ENCODE results near the gene AGL.
"Not testable (repeated sequence)": the region's sequence is repeated elsewhere in the genome, so short reads cannot be mapped to it uniquely, and the experiment has no call there.

AGL gene

GRCh38 chr1:99943223-99943794 is 93.1 kb downstream of the AGL start:
- DNase-seq (ENCODE audit: low read depth): no peak

GRCh38 chr1:99944192-99944591 is 94.0 kb downstream of the AGL start:
- no peak for DNase-seq (ENCODE audit: low read depth)

- DNase-seq (ENCODE audit: low read depth): no peak
Measured at GRCh38 chr1:99945174-99945573, 95.0 kb downstream of the AGL start.

GRCh38 chr1:99950486-99950885 is 100.3 kb downstream of the AGL start:
- no peak for DNase-seq (ENCODE audit: low read depth)

GRCh38 chr1:99952522-99952921 is 102.4 kb downstream of the AGL start:
- DNase-seq (ENCODE audit: low read depth): no peak

- no peak for DNase-seq (ENCODE audit: low read depth)
Measured at GRCh38 chr1:99955375-99955774, 105.2 kb downstream of the AGL start.

- DNase-seq (ENCODE audit: low read depth): no peak
Measured at GRCh38 chr1:99956755-99957154, 106.6 kb downstream of the AGL start.

GRCh38 chr1:99957818-99958217 is 107.7 kb downstream of the AGL start:
- no peak for DNase-seq (ENCODE audit: low read depth)

- not testable (repeated sequence) for DNase-seq (ENCODE audit: low read depth)
Measured at GRCh38 chr1:99959189-99959705, 109.1 kb downstream of the AGL start.

- not testable (repeated sequence) for DNase-seq (ENCODE audit: low read depth)
Measured at GRCh38 chr1:99960260-99960659, 110.1 kb downstream of the AGL start.

- no peak for DNase-seq (ENCODE audit: low read depth)
Measured at GRCh38 chr1:99963041-99963795, 113.1 kb downstream of the AGL start.

- no peak for DNase-seq (ENCODE audit: low read depth)
Measured at GRCh38 chr1:99964806-99965205, 114.6 kb downstream of the AGL start.

- DNase-seq (ENCODE audit: low read depth): no peak
Measured at GRCh38 chr1:99965646-99966375, 115.7 kb downstream of the AGL start.

GRCh38 chr1:99968214-99968613 is 118.1 kb downstream of the AGL start:
- DNase-seq (ENCODE audit: low read depth): no peak

GRCh38 chr1:99969260-99969728 is 119.1 kb downstream of the AGL start:
- no peak for DNase-seq (ENCODE audit: low read depth)

GRCh38 chr1:99969729-99970621 is 119.8 kb downstream of the AGL start, which contains the start of gene SLC35A3:
SLC35A3 (plus strand) TSS chr1:99969996; CDS start chr1:99993555, 23,559 bp downstream.
- peak; percentile 66 for DNase-seq (ENCODE audit: low read depth)

- no peak for DNase-seq (ENCODE audit: low read depth)
Measured at GRCh38 chr1:99970713-99971255, 120.6 kb downstream of the AGL start.

GRCh38 chr1:99972066-99972465 is 121.9 kb downstream of the AGL start:
- DNase-seq (ENCODE audit: low read depth): not testable (repeated sequence)

Data from T follicular helper cell (primary cell).